Middle frontal gyrus (tissue), 1 donor: ENCODE measurements around the gene SNX9.
"Not testable (repeated sequence)": the region's sequence is repeated elsewhere in the genome, so short reads cannot be mapped to it uniquely, and the experiment has no call there.

ENCODE experiments used
- DNase-seq: peaks from one replicate; pipeline ENCODE4 v3.0.0-alpha.2; 2015; ENCODE audit warnings: low spot score; ENCODE audit errors: extremely low spot score

SNX9 gene

GRCh38 chr6:157831018-157831369, 7.9 kb downstream of the SNX9 start:
- DNase-seq, result no peak

- no peak for DNase-seq
Observed at GRCh38 chr6:157831424-157832249, 8.6 kb downstream of the SNX9 start.

- DNase-seq, result no peak
Observed at GRCh38 chr6:157832250-157832967, 9.4 kb downstream of the SNX9 start.

- no peak for DNase-seq
Observed at GRCh38 chr6:157834549-157834948, 11.5 kb downstream of the SNX9 start.

DNA sequence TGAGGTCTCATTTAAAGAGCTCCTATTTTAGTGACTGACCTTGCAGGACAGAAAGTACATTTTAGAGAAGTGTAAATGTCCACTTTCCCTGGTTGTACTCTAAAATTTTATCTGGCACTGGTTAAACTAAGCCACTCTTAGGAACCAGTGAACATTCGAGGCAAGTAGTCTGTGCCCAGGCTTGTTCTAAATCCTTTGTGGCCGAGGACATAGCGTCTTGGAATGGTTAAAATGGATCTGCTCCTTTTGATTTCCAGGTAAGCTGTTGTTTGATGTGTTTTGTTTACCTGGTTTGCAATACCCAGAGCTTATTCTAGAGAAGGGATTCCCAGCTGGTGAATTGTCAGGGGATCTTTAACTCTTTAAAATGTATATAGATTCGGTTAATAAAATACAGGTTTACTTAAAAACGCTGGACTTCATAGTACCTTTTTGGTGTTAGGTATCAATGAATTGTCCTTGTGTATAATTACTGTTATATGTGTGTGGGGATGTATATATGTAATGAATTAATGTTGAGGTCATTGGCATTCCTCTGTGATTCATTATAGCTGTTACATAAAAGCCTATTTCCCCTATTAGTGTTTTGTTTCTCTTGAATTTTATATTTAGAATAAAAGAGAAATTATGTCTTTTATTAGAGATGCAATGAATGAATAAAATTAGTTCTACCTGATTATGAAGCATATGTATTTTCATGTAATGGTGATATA, 15.8 kb downstream of the SNX9 start:
- no peak for DNase-seq

DNA sequence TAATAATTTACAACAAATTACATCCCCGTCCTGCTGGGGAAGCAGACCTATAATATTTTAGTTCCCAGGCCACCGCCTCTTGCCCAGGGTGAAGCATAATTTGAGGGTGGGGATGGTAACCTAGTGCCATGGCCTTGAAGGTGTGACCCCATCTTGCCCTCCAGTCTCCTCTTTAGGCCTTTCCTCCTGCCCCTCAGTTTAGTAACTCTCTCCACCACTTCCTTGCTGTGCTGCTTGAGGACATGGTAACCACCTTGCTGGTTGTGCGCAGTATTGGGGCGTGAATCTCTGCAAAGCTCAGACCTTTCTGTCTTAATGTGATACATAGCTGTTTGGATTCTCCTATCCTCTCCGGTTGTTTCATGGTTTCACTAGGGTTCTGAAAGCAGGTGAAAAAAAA, 16.6 kb downstream of the SNX9 start:
- DNase-seq, result no peak

- no peak for DNase-seq
Observed at GRCh38 chr6:157840261-157840660, 17.2 kb downstream of the SNX9 start.

- DNase-seq, result no peak
Observed at GRCh38 chr6:157840776-157841175, 17.7 kb downstream of the SNX9 start.

GRCh38 chr6:157841211-157841840, 18.3 kb downstream of the SNX9 start:
- no peak for DNase-seq

GRCh38 chr6:157842212-157842611, 19.2 kb downstream of the SNX9 start:
- DNase-seq, result no peak

- not testable (repeated sequence) for DNase-seq
Observed at GRCh38 chr6:157844196-157844595, 21.1 kb downstream of the SNX9 start.

DNA sequence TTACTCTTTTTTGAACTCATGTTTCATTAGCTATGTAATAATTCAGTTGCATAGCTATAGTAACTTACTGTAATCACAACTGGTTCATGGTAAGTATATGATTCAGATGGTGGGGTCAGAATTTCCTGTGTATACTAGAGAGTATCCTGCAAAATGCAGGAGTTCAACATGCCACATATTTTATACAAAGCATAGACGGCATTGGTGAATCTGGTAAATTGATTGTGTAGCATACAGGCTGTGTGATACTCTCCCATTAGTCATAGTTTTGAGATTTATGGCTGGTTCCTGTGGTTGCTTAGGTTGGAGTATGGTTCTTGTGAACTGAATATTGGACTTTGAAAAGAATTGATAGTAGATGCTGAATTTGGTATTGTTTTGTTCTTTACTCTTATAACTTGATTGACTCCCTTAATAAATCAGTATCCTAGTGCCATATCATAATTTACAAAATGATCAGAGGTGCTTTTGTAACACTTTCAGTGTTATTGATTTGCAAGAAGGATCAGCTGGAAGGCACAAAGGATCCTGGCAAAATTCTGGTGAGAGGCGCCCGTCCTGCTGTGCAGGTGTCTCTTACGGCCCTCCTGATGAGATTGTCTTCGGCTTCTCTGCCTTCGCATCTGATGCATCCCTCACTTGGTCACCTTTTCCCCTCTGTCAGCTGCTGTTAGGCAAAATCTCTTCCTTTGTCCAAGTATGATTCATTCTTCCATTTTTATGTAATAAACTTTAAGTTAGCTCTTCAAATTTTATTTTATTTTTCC, 22.6 kb downstream of the SNX9 start:
- no peak for DNase-seq

DNA sequence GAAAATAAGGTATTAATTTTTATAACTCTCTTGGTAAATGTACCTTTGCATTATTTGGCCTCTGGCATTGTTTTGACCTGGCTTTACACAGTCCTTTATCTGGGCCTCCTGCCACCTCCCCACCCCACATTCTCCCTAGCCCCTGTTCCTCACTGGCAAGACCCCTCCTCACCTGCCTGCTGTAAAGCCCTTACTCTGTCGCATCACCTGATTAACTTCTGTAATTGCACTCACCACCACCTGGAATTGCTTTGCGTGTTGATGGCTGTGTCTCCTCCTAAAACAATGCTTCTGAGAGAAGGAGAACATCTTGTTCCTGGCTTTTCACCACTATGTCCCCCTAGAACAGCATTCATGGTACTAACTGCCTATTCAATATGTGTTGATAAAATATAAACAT, 24.8 kb downstream of the SNX9 start:
- no peak for DNase-seq

DNA sequence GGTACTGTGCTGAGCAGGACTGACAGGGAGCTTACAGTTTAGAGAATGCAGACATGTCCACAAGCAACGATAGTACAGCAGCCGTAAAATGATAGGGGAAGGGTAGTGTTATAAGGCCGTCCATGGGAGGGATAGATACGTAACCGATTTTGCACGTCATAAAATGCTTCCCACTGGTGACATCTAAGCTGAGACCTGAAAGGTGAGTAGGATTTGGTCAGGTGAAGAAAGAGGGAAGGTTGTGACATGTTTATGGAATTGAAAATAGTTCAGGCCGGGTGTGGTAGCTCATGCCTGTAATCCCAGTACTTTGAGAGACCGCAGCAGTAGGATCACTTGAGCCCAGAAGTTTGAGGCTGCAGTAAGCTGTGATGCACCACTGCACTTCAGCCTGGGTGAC, 25.6 kb downstream of the SNX9 start:
- no peak for DNase-seq

- no peak for DNase-seq
Observed at GRCh38 chr6:157849288-157850017, 26.4 kb downstream of the SNX9 start.

DNA sequence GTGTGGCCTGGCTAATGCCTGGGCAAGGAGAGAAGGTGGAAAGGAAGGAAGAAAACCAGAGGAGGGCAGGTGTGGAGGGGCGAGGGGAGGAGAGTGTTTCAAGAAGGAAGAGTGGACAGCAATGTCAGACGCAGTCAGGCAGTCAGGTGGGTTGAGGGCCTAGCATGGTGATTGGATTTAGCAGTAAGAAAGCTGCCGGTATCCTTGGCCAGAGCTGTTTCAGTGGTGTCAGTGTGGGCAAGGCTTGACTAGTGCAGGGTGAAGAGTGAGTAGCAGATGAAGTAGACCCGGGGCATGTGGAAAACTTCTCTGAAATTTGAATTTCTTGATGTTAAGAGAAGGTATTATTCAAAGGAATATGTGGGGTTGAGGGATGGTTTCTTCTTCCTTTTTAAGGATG, 27.0 kb downstream of the SNX9 start:
- no peak for DNase-seq

GRCh38 chr6:157853018-157853805, 30.2 kb downstream of the SNX9 start:
- no peak for DNase-seq

- no peak for DNase-seq
Observed at GRCh38 chr6:157853902-157854502, 31.0 kb downstream of the SNX9 start.

DNA sequence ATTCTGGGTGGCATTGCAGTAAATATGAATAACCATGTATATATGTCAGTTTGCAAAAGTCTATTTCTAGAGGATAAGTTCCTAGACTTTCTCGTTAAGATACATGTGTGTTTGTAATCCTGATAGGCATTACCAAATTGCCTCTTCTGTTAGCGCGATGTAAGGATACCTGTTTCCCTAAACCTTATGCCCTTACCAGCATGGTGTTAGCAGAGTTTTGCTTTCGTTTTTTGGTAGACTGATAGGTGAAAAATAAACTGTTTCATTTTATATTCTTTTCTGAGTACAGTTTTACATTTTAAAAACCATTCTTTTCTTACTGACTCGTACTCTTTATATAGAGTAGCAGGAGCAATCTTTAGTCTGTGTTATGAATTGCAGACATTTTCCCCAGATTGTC, 32.3 kb downstream of the SNX9 start:
- DNase-seq, result no peak
